Measurements from ENCODE around the gene VANGL2. TPM values are rescaled to one million over a fixed set of nuclear protein-coding genes. Genes with fewer than 3 reads are reported as not detected.

The VANGL2 gene
- total RNA-seq, 1 donor from 2014 or later: not detected

GRCh38 chr1:160405331-160405877, 5.0 kb downstream of the VANGL2 start:
- DNase-seq (ENCODE audit: low read depth in 2 of 2): no peak

DNA sequence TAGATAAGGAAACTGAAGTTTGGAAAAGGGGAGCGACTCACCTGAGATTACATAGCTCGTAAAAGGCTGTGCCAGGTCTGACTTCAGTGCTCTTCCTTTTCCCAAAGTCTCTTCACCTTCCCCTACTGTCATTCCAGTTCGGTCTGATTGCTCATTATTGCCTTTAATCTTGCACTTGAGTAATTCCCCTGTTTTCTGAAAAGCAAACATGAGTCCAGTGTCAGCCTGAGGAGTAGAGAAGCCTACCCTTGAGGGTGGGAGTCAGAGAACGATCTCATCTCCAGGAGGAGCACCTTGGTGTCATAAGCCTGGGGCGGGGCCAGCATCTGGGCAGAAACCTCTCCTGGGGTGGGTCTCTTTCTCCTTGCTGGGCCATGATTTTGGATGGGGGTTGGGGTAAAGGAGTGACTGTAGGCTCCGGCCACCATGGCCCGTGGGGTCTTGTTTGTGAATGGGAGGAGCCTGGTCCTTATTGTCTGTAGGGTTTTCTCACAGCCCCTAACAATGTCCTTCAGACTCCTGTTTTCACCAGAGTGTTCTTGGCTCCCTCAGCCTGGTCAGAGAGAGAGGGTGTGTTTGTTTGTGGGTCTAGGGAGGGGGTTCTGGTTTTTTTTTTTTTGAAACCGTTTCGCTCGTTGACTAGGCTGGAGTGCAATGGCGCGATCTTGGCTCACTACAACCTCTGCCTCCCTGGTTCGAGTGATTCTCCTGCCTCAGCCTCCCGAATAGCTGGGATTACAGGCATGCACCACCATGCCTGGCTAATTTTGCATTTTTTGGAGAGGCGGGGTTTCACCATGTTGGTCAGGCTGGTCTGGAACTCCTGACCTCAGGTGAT, 6.0 kb downstream of the VANGL2 start:
- no peak for DNase-seq (ENCODE audit: low read depth in 2 of 2)

DNA sequence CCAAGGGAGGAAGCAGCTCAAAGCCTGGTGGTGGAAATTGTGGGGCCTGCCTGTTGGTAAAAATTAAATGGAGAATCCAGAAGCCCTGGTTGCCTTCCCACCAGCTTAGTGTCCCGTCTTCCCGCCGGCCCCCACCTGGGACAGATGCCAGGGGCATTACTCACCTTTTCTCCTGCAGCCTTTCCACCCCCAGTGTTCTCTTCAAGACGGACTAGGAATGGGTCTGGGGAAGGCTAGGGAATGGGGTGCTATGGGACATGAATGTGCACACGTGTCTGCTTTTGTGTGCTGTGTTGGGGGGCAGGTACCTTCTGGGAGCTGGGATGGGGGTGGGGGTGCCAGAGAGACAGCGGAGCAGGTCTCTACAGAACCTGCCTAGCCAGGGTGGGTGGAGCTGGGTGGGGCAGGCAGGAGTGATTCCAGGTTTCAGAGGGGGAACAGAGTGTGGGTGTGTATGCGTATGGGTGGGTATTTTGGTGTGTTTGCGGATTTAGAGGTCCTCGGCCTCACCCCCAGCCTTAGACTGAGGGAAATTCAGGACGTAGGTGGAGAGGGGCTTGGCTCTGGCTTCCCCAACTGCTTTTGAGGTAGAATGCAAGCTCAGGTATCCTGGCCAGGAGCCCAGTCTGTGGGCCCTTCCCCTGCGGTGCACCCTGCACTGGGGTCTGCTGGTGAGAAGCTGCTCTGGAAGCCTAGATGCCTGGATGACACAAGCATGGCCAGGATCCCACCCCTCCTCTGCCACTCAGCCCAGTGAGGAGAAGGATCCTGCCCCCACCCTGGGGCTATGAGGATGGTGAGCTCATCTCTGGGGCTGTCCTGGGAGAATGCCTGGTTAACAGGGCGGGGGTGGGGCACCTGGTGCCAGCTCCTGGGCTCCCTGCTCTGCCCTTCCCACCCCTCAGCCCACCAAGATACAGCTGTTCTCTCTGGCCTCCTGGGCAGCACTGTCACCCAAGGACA, 7.8 kb downstream of the VANGL2 start:
- DNase-seq (ENCODE audit: low read depth in 2 of 2): no peak

- no peak for DNase-seq (ENCODE audit: low read depth in 2 of 2)
These were observed 8.5 kb downstream of the VANGL2 start for GRCh38 chr1:160408864-160409263.

DNA sequence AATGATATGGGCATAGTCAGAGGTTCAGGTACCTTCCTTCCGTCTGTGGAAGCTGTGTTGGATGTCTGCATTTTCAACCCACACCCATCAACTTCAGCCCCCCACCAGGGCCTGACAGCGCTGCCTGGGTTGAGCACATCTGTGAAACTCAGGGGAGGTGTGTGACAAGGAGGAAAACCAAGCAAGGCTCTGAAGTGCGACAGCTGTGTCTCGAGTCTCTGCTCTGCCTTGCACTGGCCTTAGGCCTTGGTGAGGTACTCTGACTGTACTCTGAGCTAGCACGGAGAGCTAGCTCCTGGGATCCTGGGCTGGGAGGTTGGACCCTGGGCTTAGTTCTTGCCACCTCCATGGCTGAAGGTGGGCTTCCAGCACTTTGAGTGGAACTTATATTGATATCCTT, 9.1 kb downstream of the VANGL2 start:
- no peak for DNase-seq (ENCODE audit: low read depth in 2 of 2)

DNA sequence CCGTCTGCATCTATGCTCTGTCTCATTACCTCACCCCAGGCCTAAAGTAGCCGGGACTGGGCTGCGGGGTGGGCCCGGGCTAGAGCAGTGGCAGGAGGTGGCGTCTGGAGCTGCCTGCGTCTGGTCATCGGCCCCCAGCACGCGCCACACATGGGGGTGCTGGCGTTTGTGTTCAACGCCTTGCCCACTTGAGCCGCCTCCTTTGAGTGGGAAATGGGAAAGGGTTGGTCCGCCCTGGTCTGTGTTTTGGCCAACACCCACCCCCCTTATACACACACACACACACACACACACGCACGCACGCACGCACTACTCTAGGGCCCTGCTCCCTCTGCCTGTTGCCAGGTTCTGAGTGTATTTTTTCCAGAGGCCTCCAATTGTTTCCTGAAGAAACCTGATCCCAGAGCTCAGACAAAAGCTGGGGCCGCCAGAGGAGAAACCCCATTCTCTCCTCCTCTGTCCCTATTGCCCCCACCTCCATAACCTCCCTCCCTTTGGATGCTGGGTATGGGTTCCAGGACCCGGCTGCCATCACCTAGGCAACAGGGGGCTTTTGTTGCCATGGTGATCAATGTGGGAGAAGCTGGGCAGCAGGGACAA, 10.1 kb downstream of the VANGL2 start:
- no peak for DNase-seq (ENCODE audit: low read depth in 2 of 2)

- no peak for DNase-seq (ENCODE audit: low read depth in 2 of 2)
These were observed 11.1 kb downstream of the VANGL2 start for GRCh38 chr1:160411271-160412027.

GRCh38 chr1:160412028-160412362, 11.6 kb downstream of the VANGL2 start:
- no peak for DNase-seq (ENCODE audit: low read depth in 2 of 2)

DNA sequence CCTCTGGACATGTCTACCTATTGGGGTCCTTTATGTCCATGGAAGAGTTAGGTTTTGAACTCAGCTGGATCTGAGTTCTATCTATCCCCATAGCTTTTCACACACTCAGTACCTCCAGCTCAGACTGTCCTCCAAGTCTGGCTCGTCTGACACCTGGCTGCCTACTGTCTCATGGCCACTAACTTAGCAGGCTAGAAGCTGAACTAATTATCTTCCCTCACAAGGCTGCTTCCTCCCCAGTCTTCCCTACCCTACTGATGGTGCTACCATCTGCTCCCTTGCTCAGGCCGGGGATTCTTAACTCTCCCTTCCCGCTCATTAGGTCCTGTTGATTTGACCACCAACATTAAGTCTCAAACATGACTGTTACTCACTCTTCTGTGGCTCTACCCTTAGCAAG, 13.4 kb downstream of the VANGL2 start:
- DNase-seq (ENCODE audit: low read depth in 2 of 2): no peak

GRCh38 chr1:160414881-160415280, 14.5 kb downstream of the VANGL2 start:
- no peak for DNase-seq (ENCODE audit: low read depth in 2 of 2)

- DNase-seq (ENCODE audit: low read depth in 2 of 2): no peak
These were observed 15.4 kb downstream of the VANGL2 start for GRCh38 chr1:160415696-160416290.

- DNase-seq (ENCODE audit: low read depth in 2 of 2): peak in 1 of 2 donors; percentile 49
These were observed 16.0 kb downstream of the VANGL2 start for GRCh38 chr1:160416369-160416768.

DNA sequence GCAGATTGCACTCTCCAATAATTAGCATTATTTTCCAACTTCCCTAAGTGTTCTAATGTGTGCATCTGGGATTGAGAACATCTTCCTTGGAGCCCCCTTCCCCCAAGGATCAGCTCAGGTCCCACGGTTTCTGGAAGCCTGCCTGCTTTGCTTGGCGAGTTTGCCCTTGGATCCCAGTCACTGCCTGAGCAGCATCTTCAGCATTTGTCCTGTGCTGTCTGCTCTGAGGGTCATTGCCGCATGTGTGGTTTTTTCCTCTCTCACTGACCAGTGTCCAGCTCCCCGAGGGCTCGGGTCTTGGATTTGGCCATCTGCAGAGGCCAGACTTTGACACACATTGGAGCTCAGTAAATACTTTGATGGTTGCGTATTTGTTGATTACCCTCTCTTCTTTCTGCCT, 18.1 kb downstream of the VANGL2 start:
- DNase-seq (ENCODE audit: low read depth in 2 of 2): no peak

- DNase-seq (ENCODE audit: low read depth in 2 of 2): no peak
These were observed 18.9 kb downstream of the VANGL2 start for GRCh38 chr1:160419150-160419837.

GRCh38 chr1:160419838-160420169, 19.4 kb downstream of the VANGL2 start:
- DNase-seq (ENCODE audit: low read depth in 2 of 2): no peak

DNA sequence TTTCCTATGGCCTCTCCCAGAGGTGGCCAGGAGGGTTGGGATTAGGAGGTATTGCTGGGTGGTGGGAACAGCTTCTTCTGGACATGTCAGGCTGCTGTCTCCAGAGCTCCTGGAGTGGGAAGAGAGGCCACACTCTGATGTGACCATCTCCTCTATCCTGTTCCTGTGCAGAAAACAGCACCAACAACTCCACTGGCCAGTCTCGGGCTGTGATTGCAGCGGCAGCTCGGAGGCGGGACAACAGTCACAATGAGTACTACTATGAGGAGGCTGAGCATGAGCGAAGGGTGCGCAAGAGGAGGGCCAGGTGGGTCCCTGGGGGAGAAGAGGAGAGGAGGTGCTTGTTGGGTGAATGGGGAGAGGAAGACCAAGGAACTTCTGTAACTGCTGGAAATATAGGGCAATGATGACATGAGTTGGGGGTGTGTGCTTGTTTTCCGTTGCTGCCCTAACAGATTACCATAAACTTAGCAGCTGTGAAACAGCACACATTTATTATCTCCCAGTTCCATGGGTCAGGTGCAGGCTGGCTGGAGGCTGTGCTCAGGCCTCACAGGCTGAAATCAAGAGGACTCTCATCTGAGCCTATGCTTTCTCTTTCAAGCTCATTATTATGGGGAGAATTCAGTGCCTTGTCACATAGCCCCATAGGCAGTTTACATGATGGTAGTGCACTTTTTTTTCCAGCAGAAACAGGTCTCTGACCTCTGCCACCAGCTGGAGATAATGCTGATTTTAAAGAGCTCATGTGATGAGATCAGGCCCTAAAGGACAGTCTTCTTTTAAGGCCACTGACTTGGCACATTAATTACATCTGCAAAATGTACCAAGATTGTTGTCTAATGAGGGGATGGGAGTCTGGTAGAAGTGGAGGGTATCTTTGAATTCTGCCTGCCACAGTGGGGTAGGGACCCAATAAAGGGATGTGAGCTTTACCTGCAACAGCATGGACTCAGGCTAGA, 20.8 kb downstream of the VANGL2 start:
- DNase-seq (ENCODE audit: low read depth in 2 of 2): no peak

DNA sequence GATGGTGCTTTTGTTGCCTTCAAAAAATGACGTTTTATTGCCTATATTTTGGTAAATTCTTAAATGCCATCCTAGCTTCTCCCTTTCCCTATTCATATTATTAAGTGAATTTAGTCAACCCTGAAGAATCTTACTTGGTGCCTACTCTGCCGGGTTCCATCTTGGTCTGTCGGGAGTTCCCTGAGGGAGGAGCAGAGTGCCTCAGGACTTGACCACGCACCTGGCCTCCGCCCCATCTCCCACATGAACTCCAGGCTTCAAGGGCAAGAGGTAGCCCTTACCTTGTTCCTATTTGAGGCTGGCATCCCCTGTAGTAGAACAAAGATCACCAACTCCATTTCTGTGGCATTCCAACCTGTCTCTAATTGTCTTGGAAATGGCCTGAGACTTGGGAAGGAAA, 21.5 kb downstream of the VANGL2 start:
- DNase-seq (ENCODE audit: low read depth in 2 of 2): no peak

DNA sequence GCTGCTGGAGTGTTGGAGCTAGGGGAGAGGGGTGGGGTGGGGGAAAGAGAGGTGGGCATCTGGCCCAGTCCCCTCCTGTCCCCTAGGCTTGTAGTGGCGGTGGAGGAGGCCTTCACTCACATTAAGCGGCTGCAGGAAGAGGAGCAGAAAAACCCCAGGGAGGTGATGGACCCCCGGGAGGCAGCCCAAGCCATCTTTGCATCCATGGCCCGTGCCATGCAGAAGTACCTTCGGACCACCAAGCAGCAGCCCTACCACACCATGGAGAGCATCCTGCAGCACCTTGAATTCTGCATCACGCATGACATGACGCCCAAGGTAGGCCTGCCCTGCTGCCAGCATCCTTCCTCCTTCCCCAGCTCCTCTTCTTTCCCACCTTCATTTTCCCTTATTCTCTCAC, 23.6 kb downstream of the VANGL2 start:
- DNase-seq (ENCODE audit: low read depth in 2 of 2): no peak

- no peak for DNase-seq (ENCODE audit: low read depth in 2 of 2)
These were observed 25.5 kb downstream of the VANGL2 start for GRCh38 chr1:160425847-160426246.
